Left hindlimb (tissue), 1 donor: ENCODE results near the gene CD247.

Experiments used
- DNase-seq: peaks from one replicate; pipeline ENCODE4 v3.0.0-alpha.2; 2018

CD247 gene

DNA sequence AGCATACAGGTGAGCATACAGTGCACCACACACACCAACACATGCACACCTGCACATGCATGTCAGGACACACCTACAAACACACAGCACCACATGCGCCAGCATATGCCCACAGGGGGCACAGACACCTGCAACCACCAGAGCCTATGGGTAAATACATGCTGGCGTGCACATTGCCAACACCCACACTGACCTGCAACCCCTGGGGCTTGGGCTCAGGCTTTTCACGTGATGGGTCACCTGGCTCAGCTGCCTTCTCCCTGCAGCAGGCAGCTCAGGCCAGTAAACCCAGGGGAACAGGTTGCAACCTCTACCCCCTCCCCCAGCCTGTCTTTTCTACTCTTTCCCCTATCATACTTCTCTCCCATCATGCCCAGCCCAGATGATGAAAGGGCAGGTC lies 8.1 kb downstream of the CD247 start:
- no peak for DNase-seq

DNA sequence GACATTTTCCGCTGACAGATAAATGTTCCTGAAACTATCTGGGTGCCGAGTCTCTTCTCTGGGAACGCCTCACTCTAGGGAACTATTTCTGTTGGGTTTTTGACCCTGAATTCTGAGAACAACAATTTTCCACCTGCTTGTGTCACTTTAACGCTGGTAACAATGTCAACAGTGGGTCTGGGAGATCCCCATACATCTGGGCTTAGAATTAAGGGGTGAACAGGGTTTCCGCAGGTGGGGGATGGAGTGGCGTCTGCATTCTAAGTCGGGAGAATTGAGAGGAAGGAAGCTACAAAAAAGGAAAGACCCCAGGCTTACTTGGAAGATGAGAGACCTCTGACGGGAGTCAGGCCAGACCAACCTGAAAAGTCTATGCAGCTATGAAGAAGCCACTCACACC lies 8.7 kb downstream of the CD247 start:
- DNase-seq, result no peak

GRCh38 chr1:167507719-167508118 lies 10.6 kb downstream of the CD247 start:
- DNase-seq, result no peak

DNA sequence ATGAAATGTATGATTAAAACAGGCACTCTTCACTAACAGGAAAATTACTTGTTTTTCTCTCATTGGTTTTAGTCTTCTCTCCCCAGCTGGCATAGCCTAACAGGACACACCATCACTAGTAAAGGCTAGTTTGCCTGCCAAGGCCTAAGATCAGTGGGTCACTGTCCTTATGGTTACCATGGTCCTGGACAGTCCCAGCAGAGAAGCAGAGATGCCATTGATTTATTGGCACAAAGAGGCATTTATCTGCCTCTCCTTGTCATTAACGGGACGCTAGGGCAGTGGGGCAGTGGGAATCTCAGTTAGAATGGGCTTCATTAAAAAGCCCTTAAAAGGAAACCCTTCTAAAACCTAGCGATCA lies 13.9 kb downstream of the CD247 start:
- DNase-seq, result no peak

DNA sequence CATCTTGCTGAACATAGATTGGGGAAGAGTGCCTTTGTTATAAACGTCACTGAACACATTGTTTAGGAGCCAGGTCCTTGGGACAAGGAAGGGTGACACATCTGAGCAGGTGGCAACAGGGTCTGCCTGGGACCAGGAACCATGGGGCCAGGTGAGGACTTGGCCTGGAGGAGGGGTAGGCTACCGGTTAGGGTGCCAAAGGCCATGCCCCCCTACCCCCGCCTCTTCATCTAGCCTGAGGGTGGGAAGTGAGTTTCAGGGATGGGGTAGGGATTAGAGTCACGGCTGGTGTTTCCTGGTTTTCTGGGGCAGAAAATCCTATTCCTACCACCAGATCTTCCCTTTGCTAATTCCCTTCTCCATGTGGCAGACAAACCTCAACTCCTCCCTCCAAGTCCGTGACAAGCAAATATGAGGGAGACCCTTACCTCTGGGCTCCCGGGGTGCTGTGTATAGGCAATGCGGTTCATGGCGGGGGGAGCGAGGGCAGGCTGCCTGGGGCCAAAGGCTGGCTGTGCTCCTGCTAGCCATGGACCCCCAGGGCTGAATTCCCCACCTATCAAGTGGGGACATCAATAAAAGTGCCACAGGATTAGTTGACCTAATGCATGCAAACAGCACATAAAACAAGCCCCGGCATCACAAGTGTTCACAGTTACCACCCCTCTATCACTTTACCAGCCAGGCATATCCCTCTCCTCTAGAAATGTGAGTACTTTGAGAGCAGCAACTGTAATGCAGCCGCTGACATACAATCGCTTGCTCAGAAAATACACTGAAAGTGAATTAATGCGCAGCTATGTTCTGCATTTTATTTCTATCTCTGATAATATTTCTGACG lies 14.5 kb downstream of the CD247 start:
- no peak for DNase-seq

GRCh38 chr1:167502719-167503462 lies 15.4 kb downstream of the CD247 start:
- DNase-seq, result no peak

DNA sequence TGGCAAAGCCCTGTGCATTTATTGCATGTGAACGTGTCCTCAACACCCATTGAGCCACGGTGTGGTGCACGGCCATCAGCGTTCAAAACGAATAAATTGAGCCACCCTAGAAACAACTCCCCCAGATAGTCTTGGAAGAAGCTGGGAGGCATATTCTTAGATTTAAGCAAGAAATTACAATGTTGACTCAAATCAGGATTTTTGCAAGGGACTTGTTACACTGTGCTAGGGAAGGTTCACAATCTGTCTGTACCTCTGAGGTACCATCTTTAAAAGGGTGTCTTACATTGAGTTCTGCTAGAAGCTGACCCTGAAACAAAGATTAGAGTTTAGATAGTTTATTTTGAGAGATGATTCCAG lies 16.2 kb downstream of the CD247 start:
- no peak for DNase-seq

GRCh38 chr1:167501515-167502191 lies 16.7 kb downstream of the CD247 start:
- no peak for DNase-seq

DNA sequence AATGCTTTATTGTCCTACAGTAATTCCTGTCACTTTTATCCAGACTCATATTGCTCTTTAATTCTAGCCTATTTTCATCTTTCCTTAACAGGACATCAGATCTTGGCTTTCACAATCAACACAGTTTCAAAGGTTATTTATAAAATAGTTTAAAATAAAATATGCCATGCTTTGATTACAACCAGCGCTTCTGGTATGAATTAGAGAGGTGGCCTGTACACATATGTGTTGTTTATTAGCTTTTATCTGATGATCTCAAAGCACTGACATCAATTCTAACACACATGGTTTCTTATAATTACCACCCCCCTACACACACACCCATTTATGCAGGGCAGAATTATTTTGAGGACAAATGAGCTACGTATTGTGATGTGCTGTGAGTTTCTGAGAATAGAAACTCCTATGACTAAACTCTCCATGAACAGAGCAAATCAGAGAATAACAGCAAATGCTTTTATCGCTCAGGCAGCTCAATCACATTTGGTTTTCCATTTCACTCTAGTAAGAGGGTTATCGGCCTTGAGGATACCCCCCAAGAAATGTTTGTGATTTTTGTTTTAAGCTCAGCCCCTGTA lies 18.0 kb downstream of the CD247 start:
- no peak for DNase-seq

DNA sequence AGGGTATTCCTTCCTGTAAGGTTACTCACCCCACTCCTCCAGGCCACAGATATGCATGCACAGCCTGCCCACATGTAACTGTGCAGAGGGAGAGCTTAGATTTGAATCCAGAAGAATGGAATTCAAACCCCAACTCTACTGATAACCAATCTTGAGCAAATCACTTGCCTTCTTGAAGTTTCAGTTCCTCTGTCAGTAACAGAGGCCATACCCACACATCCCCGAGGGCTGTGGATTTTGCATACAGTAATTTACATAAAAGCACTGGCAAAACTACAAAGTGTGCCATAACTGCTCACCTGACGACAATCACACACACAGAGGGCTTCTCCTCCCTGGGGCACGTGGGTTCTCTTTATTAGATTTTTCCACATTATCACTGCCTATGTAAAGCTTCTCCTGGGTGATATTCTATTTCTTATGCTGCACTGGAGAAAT lies 18.6 kb downstream of the CD247 start:
- no peak for DNase-seq

DNA sequence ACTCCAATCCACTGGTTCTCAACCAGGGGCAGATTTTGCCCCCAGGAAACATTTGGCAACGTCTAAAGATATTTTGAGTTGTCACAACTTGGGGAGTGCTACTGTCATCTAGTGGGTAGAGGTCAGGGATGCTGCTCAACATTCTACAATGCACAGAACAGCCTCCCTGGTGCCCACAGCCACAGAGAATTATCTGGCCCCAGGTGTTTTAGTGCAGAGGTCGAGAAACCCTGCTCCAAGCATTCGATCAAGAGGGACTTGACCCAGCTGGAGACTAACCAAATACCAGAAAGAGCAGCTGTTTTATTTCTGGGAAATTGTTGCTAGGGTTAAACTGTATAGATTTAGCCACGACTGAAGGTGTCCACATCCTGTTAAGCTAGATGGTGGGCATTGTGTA lies 19.2 kb downstream of the CD247 start:
- DNase-seq, result no peak

GRCh38 chr1:167496797-167497619 lies 21.3 kb downstream of the CD247 start:
- no peak for DNase-seq

DNA sequence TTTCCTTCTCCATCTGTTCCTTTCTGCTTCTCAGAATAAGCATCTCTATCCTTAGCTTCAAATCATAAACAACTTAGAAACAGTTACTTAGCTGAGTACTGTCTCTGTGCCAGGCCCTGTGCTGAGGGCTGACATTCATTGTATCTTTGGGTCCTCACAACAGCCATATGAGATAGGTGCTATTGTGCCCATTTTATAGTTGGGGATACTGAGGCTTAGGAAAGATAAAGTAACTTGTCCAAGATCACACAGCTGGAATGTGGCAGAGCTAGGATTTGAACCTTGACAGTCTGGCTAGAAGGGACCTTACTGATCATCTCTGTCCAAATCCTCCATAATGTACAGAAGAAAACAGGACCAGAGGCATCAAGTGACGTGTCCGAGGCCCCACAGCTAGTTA lies 25.0 kb downstream of the CD247 start:
- DNase-seq, result no peak

DNA sequence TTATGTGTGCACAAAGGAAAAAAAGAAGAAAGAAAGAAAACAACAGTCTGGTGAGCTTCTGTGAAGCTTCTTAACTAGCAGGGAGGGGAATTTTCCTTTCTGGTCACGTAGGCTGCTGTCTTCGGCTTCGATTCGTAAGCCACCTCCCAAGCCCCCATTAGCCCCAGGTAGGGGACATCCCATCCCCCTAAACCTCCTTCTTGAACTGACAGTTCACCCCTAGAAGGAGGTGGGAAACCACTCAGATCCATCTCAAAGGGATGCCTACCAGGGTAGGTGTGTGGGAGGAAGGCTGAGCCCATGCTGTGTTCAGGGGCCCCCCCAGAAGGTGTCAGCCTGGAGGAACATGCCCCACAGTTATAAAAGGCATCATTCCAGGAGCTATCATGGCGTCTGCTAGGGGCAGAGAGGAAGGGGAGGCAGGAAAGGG lies 25.8 kb downstream of the CD247 start:
- DNase-seq, result no peak

DNA sequence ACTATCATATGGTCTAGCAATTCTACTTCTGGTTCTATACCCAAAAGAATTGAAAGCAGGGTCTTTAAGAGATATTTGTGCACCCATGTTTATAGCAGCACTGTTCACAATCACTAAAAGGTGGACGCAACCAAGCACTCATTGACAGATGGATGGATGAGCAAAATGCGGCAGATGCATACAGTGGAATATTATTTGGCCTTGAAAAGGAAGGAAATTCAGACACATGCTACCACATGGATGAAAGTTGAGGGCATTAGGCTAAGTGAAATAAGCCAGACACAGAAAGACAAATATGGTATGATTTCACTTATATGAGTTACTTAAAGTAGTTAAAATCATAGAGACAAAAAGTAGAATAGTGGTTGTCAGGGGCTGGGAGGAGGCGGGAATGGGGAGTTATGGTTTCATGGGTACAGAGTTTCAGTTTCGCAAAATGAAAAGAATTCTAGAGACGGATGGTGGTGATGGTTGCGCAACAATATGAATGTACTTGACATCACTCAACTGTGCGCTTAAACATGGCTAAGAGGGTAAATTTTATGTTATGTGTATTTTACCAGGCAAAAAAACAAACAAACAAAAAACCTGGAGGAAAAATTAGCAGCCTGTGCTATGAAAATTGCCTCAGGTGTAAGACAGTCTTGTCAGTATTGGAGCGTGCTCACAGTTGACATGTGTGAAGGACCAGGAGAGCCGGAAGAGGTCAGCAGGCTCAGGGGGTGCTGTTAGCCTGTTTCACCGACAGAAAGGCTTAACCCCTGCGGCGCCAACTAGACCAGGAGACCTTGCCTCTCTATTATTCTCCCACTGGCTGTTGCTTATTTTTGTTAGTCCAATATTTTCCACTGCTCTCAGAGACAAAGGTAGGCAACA lies 26.5 kb downstream of the CD247 start:
- no peak for DNase-seq

DNA sequence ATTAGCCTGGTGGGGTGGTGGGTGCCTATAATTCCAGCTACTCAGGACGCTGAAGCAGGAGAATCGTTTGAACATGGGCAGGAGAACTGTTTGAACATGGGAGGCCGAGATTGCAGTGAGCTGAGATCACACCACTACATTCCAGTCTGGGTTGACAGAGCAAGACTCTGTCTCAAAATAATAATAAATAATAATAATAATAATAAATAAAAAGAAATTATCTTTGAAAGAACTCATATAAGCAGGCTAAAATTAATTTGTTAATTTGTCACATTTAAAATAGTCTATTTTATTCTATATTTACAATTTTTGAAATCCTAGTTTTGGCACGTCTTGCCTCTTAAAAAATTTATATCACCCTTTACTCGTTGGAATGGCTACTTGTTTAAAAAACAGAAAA lies 27.6 kb downstream of the CD247 start:
- DNase-seq, result no peak

GRCh38 chr1:167489571-167490340 lies 28.6 kb downstream of the CD247 start:
- DNase-seq, result no peak

DNA sequence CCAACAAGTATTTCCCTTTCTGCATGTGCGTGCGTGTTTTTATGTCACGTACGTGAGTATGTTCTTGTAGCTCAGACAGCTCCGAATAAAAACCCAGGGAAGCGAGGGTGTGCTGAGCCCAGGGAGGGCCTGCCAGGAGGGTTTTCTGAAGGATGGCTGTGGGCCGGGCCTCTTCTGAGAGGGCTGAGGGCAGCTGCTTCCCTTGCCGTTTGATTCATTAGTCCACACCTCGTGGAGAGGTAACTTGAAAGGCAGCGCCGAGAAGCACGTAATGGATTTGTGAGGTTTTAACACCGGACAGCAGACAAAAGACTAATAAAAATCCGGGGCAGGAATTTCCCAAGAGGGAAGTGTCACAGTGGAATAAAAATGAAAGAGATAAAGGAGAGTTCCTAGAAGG lies 29.5 kb downstream of the CD247 start:
- DNase-seq, result no peak

DNA sequence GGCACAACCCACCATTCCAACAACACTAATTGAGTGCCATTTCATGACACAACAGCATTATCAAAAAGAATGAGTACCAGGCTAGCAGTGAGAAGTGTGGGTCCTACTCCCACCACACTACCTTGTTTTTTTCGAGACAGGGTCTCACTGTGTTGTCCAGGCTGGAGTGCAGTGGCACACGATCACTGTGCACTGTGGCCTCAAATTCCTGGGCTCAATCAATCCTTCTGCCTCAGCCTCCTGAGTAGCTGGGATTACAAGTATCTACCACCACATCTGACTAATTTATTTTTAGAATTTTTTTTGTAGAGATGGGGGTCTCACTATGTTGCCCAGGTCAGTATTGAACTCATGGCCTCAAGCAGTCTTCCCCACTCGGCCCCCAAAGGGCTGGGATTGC lies 30.7 kb downstream of the CD247 start:
- DNase-seq, result no peak

DNA sequence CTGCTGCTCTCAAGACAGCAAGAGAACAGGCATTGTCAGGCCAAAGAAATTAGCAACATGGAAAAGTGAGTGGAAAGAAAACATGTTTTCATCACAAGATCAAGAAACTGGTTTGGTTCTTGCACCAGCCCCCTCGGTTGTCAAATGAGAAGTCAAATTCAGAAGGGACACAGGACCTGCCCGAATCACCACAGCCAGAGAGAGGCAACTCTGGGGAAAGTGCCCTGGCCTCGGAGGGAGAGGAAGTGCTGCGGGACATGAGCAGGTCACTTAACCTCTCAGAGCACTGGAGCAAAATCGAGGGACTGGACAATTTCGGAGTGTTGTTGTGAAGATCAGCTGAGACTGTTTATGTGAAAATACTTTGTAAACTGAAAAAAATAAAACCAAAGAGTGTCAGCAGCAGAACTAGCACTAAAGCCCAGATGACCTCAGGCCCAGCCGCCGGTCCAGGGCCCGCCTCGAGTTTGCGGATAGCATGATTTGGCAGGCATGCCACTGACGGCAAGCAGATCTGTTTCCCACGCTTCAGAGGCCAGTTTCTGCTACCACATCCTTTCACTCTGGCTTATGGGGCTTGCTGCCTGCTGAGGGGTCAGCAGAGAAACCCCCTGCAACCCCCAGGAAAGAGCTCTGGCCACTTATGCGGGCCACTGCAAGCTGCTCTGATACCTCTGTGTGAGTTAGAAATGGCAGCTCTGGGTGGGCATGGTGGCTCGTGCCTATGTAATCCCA lies 32.1 kb downstream of the CD247 start:
- no peak for DNase-seq
